ENCODE data around the gene GRK2. TPM values are rescaled to one million over a fixed set of nuclear protein-coding genes. Genes with fewer than 3 reads are reported as not detected.

Gene GRK2
- total RNA-seq, 2 donors from 2014 or later: 58.0 to 61.7 TPM

GRCh38 chr11:67247946-67248550 lies 18.2 kb upstream of the GRK2 start:
- no peaks in the 10 kb centered on the region for H3K4me1 Mint-ChIP-seq
- no peak for DNase-seq
- TF ChIP-seq, protein P1, sequence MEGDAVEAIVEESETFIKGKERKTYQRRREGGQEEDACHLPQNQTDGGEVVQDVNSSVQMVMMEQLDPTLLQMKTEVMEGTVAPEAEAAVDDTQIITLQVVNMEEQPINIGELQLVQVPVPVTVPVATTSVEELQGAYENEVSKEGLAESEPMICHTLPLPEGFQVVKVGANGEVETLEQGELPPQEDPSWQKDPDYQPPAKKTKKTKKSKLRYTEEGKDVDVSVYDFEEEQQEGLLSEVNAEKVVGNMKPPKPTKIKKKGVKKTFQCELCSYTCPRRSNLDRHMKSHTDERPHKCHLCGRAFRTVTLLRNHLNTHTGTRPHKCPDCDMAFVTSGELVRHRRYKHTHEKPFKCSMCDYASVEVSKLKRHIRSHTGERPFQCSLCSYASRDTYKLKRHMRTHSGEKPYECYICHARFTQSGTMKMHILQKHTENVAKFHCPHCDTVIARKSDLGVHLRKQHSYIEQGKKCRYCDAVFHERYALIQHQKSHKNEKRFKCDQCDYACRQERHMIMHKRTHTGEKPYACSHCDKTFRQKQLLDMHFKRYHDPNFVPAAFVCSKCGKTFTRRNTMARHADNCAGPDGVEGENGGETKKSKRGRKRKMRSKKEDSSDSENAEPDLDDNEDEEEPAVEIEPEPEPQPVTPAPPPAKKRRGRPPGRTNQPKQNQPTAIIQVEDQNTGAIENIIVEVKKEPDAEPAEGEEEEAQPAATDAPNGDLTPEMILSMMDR (conservative IDR thresholded peaks at IDR 0.05): no peak
- no peak overlapping the region for H3K27ac Mint-ChIP-seq
- H3K36me3 Mint-ChIP-seq (ENCODE audit: low read depth): peaks cover 87% of the 10 kb centered on the region
- Histone ChIP-seq H3K27me3 (ENCODE audit: control insufficient read depth, insufficient read depth, low read length, poor library complexity, severe bottlenecking) (no peaks in the 10 kb centered on the region), H3K36me3 (ENCODE audit: control insufficient read depth, insufficient read depth, low read length) (peaks cover 97% of the 10 kb centered on the region), H3K4me1 (ENCODE audit: control insufficient read depth, insufficient read depth, low read length) (no peaks in the 10 kb centered on the region), H3K4me3 (ENCODE audit: low read length) (no peak overlapping the region), H3K27ac (ENCODE audit: low read depth, low read length) (no peak overlapping the region), H3K9me3 (ENCODE audit: control insufficient read depth, low read length) (no peaks in the 10 kb centered on the region), H3K9ac (ENCODE audit: extremely low read depth, low read length, poor library complexity, severe bottlenecking) (no peak overlapping the region)
- H3K9me3 Mint-ChIP-seq: no peaks in the 10 kb centered on the region
- WGBS, 2 experiments (ENCODE audit: insufficient coverage in 1 of 2, insufficient read length in 1 of 2): 91 to 95% methylated on average over 5 of the region's 5 CpGs
- no peak overlapping the region for H3K4me3 Mint-ChIP-seq
- no peaks in the 10 kb centered on the region for H3K27me3 Mint-ChIP-seq (ENCODE audit: insufficient read depth)

GRCh38 chr11:67248653-67249052 lies 17.6 kb upstream of the GRK2 start:
- TF ChIP-seq, protein P1 (conservative IDR thresholded peaks at IDR 0.05): no peak
- no peaks in the 10 kb centered on the region for H3K27me3 ChIP-seq (ENCODE audit: control insufficient read depth, insufficient read depth, low read length, poor library complexity, severe bottlenecking)
- no peak overlapping the region for H3K4me3 Mint-ChIP-seq

DNA sequence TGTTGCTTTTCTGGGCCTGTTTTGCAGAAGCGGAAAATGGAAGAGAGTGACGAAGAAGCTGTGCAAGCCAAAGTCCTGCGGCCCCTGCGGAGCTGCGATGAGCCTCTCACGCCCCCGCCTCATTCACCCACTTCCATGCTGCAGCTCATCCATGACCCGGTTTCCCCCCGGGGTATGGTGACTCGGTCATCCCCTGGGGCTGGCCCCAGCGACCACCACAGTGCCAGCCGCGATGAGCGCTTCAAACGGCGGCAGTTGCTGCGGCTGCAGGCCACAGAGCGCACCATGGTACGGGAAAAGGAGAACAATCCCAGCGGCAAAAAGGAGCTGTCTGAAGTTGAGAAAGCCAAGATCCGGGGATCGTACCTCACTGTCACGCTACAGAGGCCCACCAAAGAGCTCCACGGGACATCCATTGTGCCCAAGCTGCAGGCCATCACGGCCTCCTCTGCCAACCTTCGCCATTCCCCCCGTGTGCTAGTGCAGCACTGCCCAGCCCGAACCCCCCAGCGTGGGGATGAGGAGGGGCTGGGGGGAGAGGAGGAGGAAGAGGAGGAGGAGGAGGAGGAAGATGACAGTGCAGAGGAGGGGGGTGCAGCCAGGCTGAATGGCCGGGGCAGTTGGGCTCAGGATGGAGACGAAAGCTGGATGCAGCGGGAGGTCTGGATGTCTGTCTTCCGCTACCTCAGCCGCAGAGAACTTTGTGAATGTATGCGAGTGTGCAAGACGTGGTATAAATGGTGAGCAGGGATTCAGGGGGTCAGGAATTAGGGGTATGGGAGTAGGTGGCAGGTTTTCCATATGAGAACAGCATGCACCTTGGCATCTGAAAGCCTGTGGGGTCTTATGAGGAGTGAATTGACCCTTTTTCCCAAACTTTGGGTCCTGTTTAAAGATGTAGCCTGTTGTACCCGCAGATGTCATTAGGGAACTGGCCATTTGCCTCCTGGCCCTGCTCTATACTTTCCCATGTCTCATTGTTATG lies 15.9 kb upstream of the GRK2 start:
- no peaks in the 10 kb centered on the region for H3K9me3 Mint-ChIP-seq
- H3K9me3 ChIP-seq (ENCODE audit: control insufficient read depth, low read length): no peaks in the 10 kb centered on the region
- WGBS, 2 experiments (ENCODE audit: insufficient coverage in 1 of 2, insufficient read length in 1 of 2): 95 to 98% methylated on average over 24 to 37 of the region's 37 CpGs

More at GRCh38 chr11:67248653-67249052, 17.6 kb upstream of the GRK2 start:
- Mint-ChIP-seq H3K27ac (no peak overlapping the region), H3K27me3 (ENCODE audit: insufficient read depth) (no peaks in the 10 kb centered on the region), H3K36me3 (ENCODE audit: low read depth) (peaks cover 86% of the 10 kb centered on the region), H3K9me3 (no peaks in the 10 kb centered on the region), H3K4me1 (no peaks in the 10 kb centered on the region)
- H3K9ac ChIP-seq (ENCODE audit: extremely low read depth, low read length, poor library complexity, severe bottlenecking): no peak overlapping the region
- peaks cover 97% of the 10 kb centered on the region for H3K36me3 ChIP-seq (ENCODE audit: control insufficient read depth, insufficient read depth, low read length)
- H3K4me1 ChIP-seq (ENCODE audit: control insufficient read depth, insufficient read depth, low read length): no peaks in the 10 kb centered on the region
- DNase-seq: no peak
- no peaks in the 10 kb centered on the region for H3K9me3 ChIP-seq (ENCODE audit: control insufficient read depth, low read length)
- no peak overlapping the region for H3K27ac ChIP-seq (ENCODE audit: low read depth, low read length)
- H3K4me3 ChIP-seq (ENCODE audit: low read length): no peak overlapping the region

More for the DNA sequence above, 15.9 kb upstream of the GRK2 start:
- TF ChIP-seq, protein P1 (conservative IDR thresholded peaks at IDR 0.05): no peak
- Histone ChIP-seq H3K4me1 (ENCODE audit: control insufficient read depth, insufficient read depth, low read length) (no peaks in the 10 kb centered on the region), H3K27ac (ENCODE audit: low read depth, low read length) (no peak overlapping the region), H3K36me3 (ENCODE audit: control insufficient read depth, insufficient read depth, low read length) (peaks cover 99% of the 10 kb centered on the region), H3K27me3 (ENCODE audit: control insufficient read depth, insufficient read depth, low read length, poor library complexity, severe bottlenecking) (no peaks in the 10 kb centered on the region), H3K4me3 (ENCODE audit: low read length) (no peak overlapping the region), H3K9ac (ENCODE audit: extremely low read depth, low read length, poor library complexity, severe bottlenecking) (no peak overlapping the region)
- Mint-ChIP-seq H3K36me3 (ENCODE audit: low read depth) (peaks cover 88% of the 10 kb centered on the region), H3K27me3 (ENCODE audit: insufficient read depth) (no peaks in the 10 kb centered on the region), H3K4me3 (no peak overlapping the region), H3K4me1 (no peaks in the 10 kb centered on the region), H3K27ac (no peak overlapping the region)
- no peak for DNase-seq
